WTC11 (cell line): ENCODE data around the gene ANKRD27. TPM values are rescaled to one million over a fixed set of nuclear protein-coding genes. Genes with fewer than 3 reads are reported as not detected.

Source experiments
- ATAC-seq: fragments of 200-7000 bp; cut with Tn5 transposase; 2 replicates; pipeline ENCODE4 v1.10.0; 2021; ENCODE audit warnings: mild to moderate bottlenecking, moderate library complexity
- CTCF ChIA-PET: fragments of 300-600 bp; sonication (Branson Sonifier 250); formaldehyde crosslinking; loops from one replicate; lab custom pipeline; 2021; ENCODE audit warnings: antibody characterized with exemption; lab: Charles Lee
- POLR2A ChIA-PET: fragments of 350-600 bp; sonication (Branson Sonifier 250); formaldehyde crosslinking; loops from one replicate; lab custom pipeline; 2021; ENCODE audit warnings: antibody characterized with exemption; lab: Charles Lee
- DNase-seq: peaks from one replicate; pipeline ENCODE4 v3.0.0; 2021; ENCODE audit warnings: low spot score
- H3K27ac Mint-ChIP-seq: 2 replicates; pipeline ENCODE4 v1.8.0; 2021; ENCODE audit warnings: mixed read lengths
- H3K27me3 Mint-ChIP-seq: 2 replicates; pipeline ENCODE4 v1.8.0; 2021; ENCODE audit warnings: low read depth, mild to moderate bottlenecking, moderate library complexity, mixed read lengths
- H3K36me3 Mint-ChIP-seq: 2 replicates; pipeline ENCODE4 v1.8.0; 2021; ENCODE audit warnings: mixed read lengths
- H3K4me1 Mint-ChIP-seq: 2 replicates; pipeline ENCODE4 v1.8.0; 2022; ENCODE audit warnings: mixed read lengths
- H3K4me3 Mint-ChIP-seq: 2 replicates; pipeline ENCODE4 v1.8.0; 2021; ENCODE audit warnings: mild to moderate bottlenecking, moderate library complexity, mixed read lengths
- H3K9me3 Mint-ChIP-seq: 2 replicates; pipeline ENCODE4 v1.8.0; 2021; ENCODE audit warnings: mixed read lengths
- AR ChIP-seq: fragments of 250-450 bp; sonication (Bioruptor Pico); IDR thresholded peaks from 2 replicates; pipeline ENCODE4 v1.9.0; 2021; ENCODE audit warnings: mild to moderate bottlenecking
- CBFB ChIP-seq: sonication (generic); formaldehyde crosslinking; IDR thresholded peaks from 2 replicates; pipeline ENCODE4 v1.8.1; 2022; ENCODE audit warnings: mild to moderate bottlenecking, low read depth, missing genetic modification reagents
- CREB1 ChIP-seq: sonication (generic); formaldehyde crosslinking; IDR thresholded peaks from 2 replicates; pipeline ENCODE4 v1.8.0; 2023; ENCODE audit warnings: mild to moderate bottlenecking, missing genetic modification reagents
- E2F4 ChIP-seq: sonication (generic); formaldehyde crosslinking; IDR thresholded peaks from 2 replicates; pipeline ENCODE4 v1.8.1; 2022; ENCODE audit warnings: low read depth, mild to moderate bottlenecking, moderate library complexity, missing genetic modification reagents, borderline replicate concordance
- ELF4 ChIP-seq: sonication (generic); formaldehyde crosslinking; IDR thresholded peaks from 2 replicates; pipeline ENCODE4 v1.8.1; 2022; ENCODE audit warnings: low read depth, mild to moderate bottlenecking, moderate library complexity, missing genetic modification reagents
- FOXJ3 ChIP-seq: sonication (generic); formaldehyde crosslinking; IDR thresholded peaks from 2 replicates; pipeline ENCODE4 v1.9.0; 2021; ENCODE audit warnings: missing genetic modification reagents, mild to moderate bottlenecking, borderline replicate concordance
- GABPB1 ChIP-seq: sonication (generic); formaldehyde crosslinking; IDR thresholded peaks from 2 replicates; pipeline ENCODE4 v1.8.1; 2023; ENCODE audit warnings: mild to moderate bottlenecking, missing genetic modification reagents
- GTF2I ChIP-seq: fragments of 250-450 bp; sonication (Bioruptor Pico); conservative IDR thresholded peaks from 2 replicates; pipeline ENCODE4 v1.4.0; 2021; ENCODE audit warnings: mild to moderate bottlenecking
- IRF1 ChIP-seq: sonication (generic); formaldehyde crosslinking; IDR thresholded peaks from 2 replicates; pipeline ENCODE4 v1.8.0; 2023; ENCODE audit warnings: missing genetic modification reagents
- IRF2 ChIP-seq: sonication (generic); formaldehyde crosslinking; IDR thresholded peaks from 2 replicates; pipeline ENCODE4 v1.8.0; 2022; ENCODE audit warnings: low read depth, missing genetic modification reagents, borderline replicate concordance
- NFYB ChIP-seq: sonication (generic); formaldehyde crosslinking; conservative IDR thresholded peaks from 2 replicates; pipeline ENCODE4 v1.8.0; 2022; ENCODE audit warnings: low read depth, missing genetic modification reagents
- NR1H2 ChIP-seq: sonication (generic); formaldehyde crosslinking; IDR thresholded peaks from 2 replicates; pipeline ENCODE4 v1.9.0; 2021; ENCODE audit warnings: mild to moderate bottlenecking, moderate library complexity, missing genetic modification reagents
- PRDM15 ChIP-seq: sonication (generic); formaldehyde crosslinking; IDR thresholded peaks from 2 replicates; pipeline ENCODE4 v1.8.0; 2022; ENCODE audit warnings: missing genetic modification reagents
- SOX15 ChIP-seq: fragments of 250-450 bp; sonication (Bioruptor Pico); IDR thresholded peaks from 2 replicates; pipeline ENCODE4 v1.9.0; 2021; ENCODE audit warnings: mild to moderate bottlenecking
- TEAD1 ChIP-seq: sonication (generic); formaldehyde crosslinking; IDR thresholded peaks from 2 replicates; pipeline ENCODE4 v1.8.0; 2022; ENCODE audit warnings: mild to moderate bottlenecking, missing genetic modification reagents
- ZBTB21 ChIP-seq: sonication (generic); formaldehyde crosslinking; IDR thresholded peaks from 2 replicates; pipeline ENCODE4 v1.8.1; 2023; ENCODE audit warnings: mild to moderate bottlenecking, missing genetic modification reagents, borderline replicate concordance
- ZNF138 ChIP-seq: sonication (generic); formaldehyde crosslinking; conservative IDR thresholded peaks from 2 replicates; pipeline ENCODE4 v1.8.1; 2022; ENCODE audit warnings: mild to moderate bottlenecking, moderate library complexity, missing genetic modification reagents
- total RNA-seq: library from RNA; stranded (reverse); gene quantifications from 3 replicates; pipeline ENCODE4 v1.2.3, GENCODE V29; 2021

The ANKRD27 gene
- total RNA-seq, 1 experiment from 2014 or later: 48.6 TPM

- ChIA-PET POLR2A (no interaction called here), CTCF (no interaction called here)
- Mint-ChIP-seq H3K36me3 (peaks cover 51% of the 10 kb centered on the region), H3K9me3 (no peaks in the 10 kb centered on the region), H3K4me1 (no peaks in the 10 kb centered on the region), H3K27ac (no peak overlapping the region), H3K4me3 (no peak overlapping the region)
- DNase-seq: no peak
- ATAC-seq: no peak
- no peak for TF ChIP-seq ZBTB21
- no peak for TF ChIP-seq SOX15
- TF ChIP-seq AR (CRISPR knock-in tag): no peak
- TF ChIP-seq, all 79 proteins: peak for 0
- H3K27me3 Mint-ChIP-seq: no peaks in the 10 kb centered on the region
Observed at GRCh38 chr19:32624410-32624809, 50.6 kb downstream of the ANKRD27 start.

- Mint-ChIP-seq H3K4me1 (no peaks in the 10 kb centered on the region), H3K27me3 (no peaks in the 10 kb centered on the region), H3K9me3 (no peaks in the 10 kb centered on the region), H3K27ac (peak overlapping the region; percentile 77; the same call in 1 of the 2 replicates), H3K4me3 (no peak overlapping the region)
- POLR2A ChIA-PET: no interaction called here
- no peak for ATAC-seq
- no peak for TF ChIP-seq IRF1 (CRISPR knock-in tag)
- TF ChIP-seq CBFB: no peak
- no peak for TF ChIP-seq TEAD1 (CRISPR knock-in tag)
- TF ChIP-seq E2F4 (CRISPR knock-in tag): no peak
- no peak for TF ChIP-seq GABPB1 (CRISPR knock-in tag)
- TF ChIP-seq FOXJ3 (CRISPR knock-in tag): no peak
- TF ChIP-seq CREB1 (CRISPR knock-in tag): no peak
- TF ChIP-seq NR1H2 (CRISPR knock-in tag): no peak
- no peak for TF ChIP-seq ZNF138 (CRISPR knock-in tag)
- TF ChIP-seq ELF4 (CRISPR knock-in tag): no peak
- no peak for TF ChIP-seq IRF2 (CRISPR knock-in tag)
- no peak for TF ChIP-seq PRDM15 (CRISPR knock-in tag)
- no peak for TF ChIP-seq GTF2I (CRISPR knock-in tag)
- TF ChIP-seq NFYB (CRISPR knock-in tag): no peak
- TF ChIP-seq, all 79 proteins: peak for 0
- CTCF ChIA-PET: interaction anchor here (0.9 kb wide), 1 partner anchor 8 kb away, joined by 3 read pairs; no protein-coding TSS in a partner anchor
- peaks cover 59% of the 10 kb centered on the region for H3K36me3 Mint-ChIP-seq
- DNase-seq: no peak
Observed at GRCh38 chr19:32622002-32622401, 53.0 kb downstream of the ANKRD27 start.
